Activated CD8-positive, alpha-beta T cell treated with anti-CD3 and anti-CD28 coated beads, Interleukin-2, amount 10 ng/mL, durations not matched to agents 7 days and 5 days (primary cell): ENCODE results near the gene HEPN1. TPM values are rescaled to one million over a fixed set of nuclear protein-coding genes. Genes with fewer than 3 reads are reported as not detected.

Experiments used
- ATAC-seq: fragments of 150-1000 bp; cut with Tn5 transposase; one replicate; pipeline ENCODE4 v1.10.0; 2021; ENCODE audit warnings: moderate library complexity
- CTCF ChIA-PET: fragments of 350-600 bp; sonication (Branson Sonifier 250); formaldehyde crosslinking; loops from one replicate; lab custom pipeline; 2021; ENCODE audit warnings: antibody characterized with exemption; lab: Charles Lee
- POLR2A ChIA-PET: fragments of 350-600 bp; sonication (Branson Sonifier 250); formaldehyde crosslinking; loops from one replicate; lab custom pipeline; 2021; ENCODE audit warnings: antibody characterized with exemption; lab: Charles Lee
- DNase-seq: peaks from one replicate; pipeline ENCODE4 v3.0.0-alpha.2; 2020
- H3K27ac Mint-ChIP-seq: one replicate; pipeline ENCODE4 v1.8.0; 2021; ENCODE audit warnings: mild to moderate bottlenecking, mixed read lengths
- H3K27me3 Mint-ChIP-seq: one replicate; pipeline ENCODE4 v1.8.0; 2021; ENCODE audit warnings: low read depth, mixed read lengths
- H3K36me3 Mint-ChIP-seq: one replicate; pipeline ENCODE4 v1.8.0; 2021; ENCODE audit warnings: low read depth, mixed read lengths
- H3K4me1 Mint-ChIP-seq: one replicate; pipeline ENCODE4 v1.8.0; 2021; ENCODE audit warnings: low read depth, mixed read lengths
- H3K4me3 Mint-ChIP-seq: one replicate; pipeline ENCODE4 v1.8.0; 2021; ENCODE audit warnings: mild to moderate bottlenecking, mixed read lengths
- H3K9me3 Mint-ChIP-seq: one replicate; pipeline ENCODE4 v1.8.0; 2022; ENCODE audit warnings: mixed read lengths; ENCODE audit not compliant: insufficient read depth
- total RNA-seq, 2 experiments: library from RNA; stranded (reverse); gene quantifications; one replicate each; pipeline ENCODE4 v1.2.3, GENCODE V29; 2021

HEPN1 gene
- total RNA-seq, 2 experiments from 2014 or later, result not detected

- ChIA-PET CTCF (interaction anchor here (0.9 to 1.3 kb wide), 6 partner anchors 14 to 226 kb away, joined by 3 to 5 read pairs (median 4); no protein-coding TSS in a partner anchor), POLR2A (interaction anchor here (1.1 kb wide), 1 partner anchor 37 kb away, joined by 3 read pairs; the partner anchor contains the start of gene CCDC15)
- peaks cover 9% of the 10 kb centered on the region for H3K27me3 Mint-ChIP-seq
Observed at GRCh38 chr11:124916370-124916710, 2.7 kb upstream of the HEPN1 start.

GRCh38 chr11:124917115-124917637 lies 1.9 kb upstream of the HEPN1 start:
- DNase-seq (no peak), ATAC-seq (no peak)
- ChIA-PET POLR2A (interaction anchor here (1.1 kb wide), 1 partner anchor 37 kb away, joined by 3 read pairs; the partner anchor contains the start of gene CCDC15), CTCF (interaction anchor here (0.6 to 1.3 kb wide), 6 partner anchors 33 to 488 kb away, joined by 3 to 5 read pairs (median 3); no protein-coding TSS in a partner anchor)
- Mint-ChIP-seq H3K4me3 (no peak overlapping the region), H3K9me3 (peaks cover 4% of the 10 kb centered on the region), H3K36me3 (peaks cover 1% of the 10 kb centered on the region), H3K4me1 (peaks cover 9% of the 10 kb centered on the region), H3K27ac (no peak overlapping the region), H3K27me3 (peaks cover 9% of the 10 kb centered on the region)

More at GRCh38 chr11:124916370-124916710, 2.7 kb upstream of the HEPN1 start:
- H3K4me3 Mint-ChIP-seq, result no peak overlapping the region
- DNase-seq (no peak), ATAC-seq (no peak)
- H3K4me1 Mint-ChIP-seq, result peaks cover 4% of the 10 kb centered on the region
- H3K9me3 Mint-ChIP-seq, result peaks cover 11% of the 10 kb centered on the region
- no peak overlapping the region for H3K27ac Mint-ChIP-seq
- peaks cover 5% of the 10 kb centered on the region for H3K36me3 Mint-ChIP-seq

DNA sequence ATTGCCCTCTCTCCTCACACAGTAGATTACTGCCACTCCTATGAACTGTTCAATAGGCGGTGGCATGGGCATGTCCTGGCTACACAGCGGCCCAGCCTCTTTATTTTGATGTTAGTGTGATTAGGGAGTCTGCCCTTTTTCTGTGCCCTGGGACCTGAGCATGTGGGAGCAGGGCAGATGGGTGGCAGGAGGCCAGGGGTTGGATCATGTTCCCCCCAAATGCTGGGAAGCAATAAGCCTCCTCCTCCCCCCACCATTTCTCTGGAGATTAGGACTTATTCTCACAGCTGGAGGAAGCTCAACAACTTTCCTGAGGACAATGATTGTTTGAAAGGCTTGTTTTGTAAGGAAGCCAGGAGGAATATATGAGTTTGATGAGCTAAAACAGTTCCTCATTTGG lies 848 bp downstream of the HEPN1 start:
- Mint-ChIP-seq H3K9me3 (no peaks in the 10 kb centered on the region), H3K4me3 (no peak overlapping the region), H3K36me3 (peaks cover 1% of the 10 kb centered on the region), H3K27me3 (peaks cover 9% of the 10 kb centered on the region), H3K4me1 (peaks cover 29% of the 10 kb centered on the region), H3K27ac (no peak overlapping the region)
- ChIA-PET CTCF (interaction anchor here (1.2 to 2.0 kb wide), 2 partner anchors 10 to 44 kb away, joined by 4 to 6 read pairs; no protein-coding TSS in a partner anchor), POLR2A (interaction anchor here (1.1 kb wide), 1 partner anchor 34 kb away, joined by 3 read pairs; the partner anchor contains the start of gene CCDC15)
- DNase-seq (no peak), ATAC-seq (no peak)

- ATAC-seq, result no peak
- Mint-ChIP-seq H3K4me1 (peaks cover 29% of the 10 kb centered on the region), H3K27me3 (peaks cover 5% of the 10 kb centered on the region), H3K4me3 (no peak overlapping the region), H3K9me3 (no peaks in the 10 kb centered on the region), H3K36me3 (peaks cover 1% of the 10 kb centered on the region), H3K27ac (no peak overlapping the region)
- POLR2A ChIA-PET, result interaction anchor here (1.1 kb wide), 1 partner anchor 33 kb away, joined by 3 read pairs; the partner anchor contains the start of gene CCDC15
- CTCF ChIA-PET, result interaction anchor here (1.2 to 2.0 kb wide), 2 partner anchors 10 to 44 kb away, joined by 4 to 6 read pairs; no protein-coding TSS in a partner anchor
- DNase-seq, result no peak
Observed at GRCh38 chr11:124920356-124920755, 1.3 kb downstream of the HEPN1 start.

DNA sequence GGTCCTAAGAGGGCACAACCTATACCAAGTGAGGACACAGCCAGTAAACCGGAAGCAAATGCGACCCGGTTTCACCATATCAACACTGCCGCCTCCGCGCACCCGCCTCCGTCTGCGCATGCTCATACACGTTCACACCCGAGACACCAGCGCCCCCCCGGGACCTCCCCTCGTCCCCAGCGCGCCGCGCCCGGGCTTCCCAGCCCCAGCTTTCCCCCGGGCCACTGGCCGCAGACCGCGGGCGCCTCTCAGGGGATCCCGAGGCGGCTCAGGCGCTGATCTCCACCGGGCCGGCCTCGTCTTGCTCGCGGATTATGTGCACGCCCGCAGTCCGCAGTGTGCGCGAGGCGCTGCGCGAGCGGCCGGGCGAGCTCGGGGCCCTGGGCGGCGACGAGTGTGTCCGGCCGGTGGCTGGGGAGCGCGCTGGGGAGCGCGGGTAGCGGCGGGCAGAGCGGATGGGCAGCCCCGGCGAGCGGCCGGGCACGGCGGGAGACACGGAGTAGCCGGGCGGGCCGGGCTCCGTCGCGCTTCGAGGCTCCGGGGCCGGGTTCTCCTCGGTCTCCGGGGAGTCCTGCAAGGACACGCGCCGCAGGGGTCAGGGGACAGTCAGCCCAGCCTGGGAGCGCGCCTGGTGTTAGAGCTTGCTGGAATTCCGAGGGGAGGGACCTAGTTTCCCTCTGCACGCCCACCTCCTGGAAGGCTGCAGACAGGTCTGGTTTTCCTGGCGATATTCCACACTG lies 2.0 kb downstream of the HEPN1 start:
- DNase-seq, result peak; percentile 87
- Mint-ChIP-seq H3K27me3 (peaks cover 3% of the 10 kb centered on the region), H3K4me3 (peak overlapping the region; percentile 46), H3K27ac (peak overlapping the region; percentile 64), H3K36me3 (peaks cover 1% of the 10 kb centered on the region), H3K9me3 (no peaks in the 10 kb centered on the region), H3K4me1 (peaks cover 29% of the 10 kb centered on the region)
- POLR2A ChIA-PET, result interaction anchor here (1.1 to 1.2 kb wide), 2 partner anchors 32 to 33 kb away, joined by 3 to 4 read pairs; partner anchors contain the start of gene CCDC15
- CTCF ChIA-PET, result interaction anchor here (1.2 to 2.0 kb wide), 3 partner anchors 9 to 30 kb away, joined by 3 to 4 read pairs (median 3); partner anchors contain the start of gene ROBO4
- peak; percentile 85 for ATAC-seq

DNA sequence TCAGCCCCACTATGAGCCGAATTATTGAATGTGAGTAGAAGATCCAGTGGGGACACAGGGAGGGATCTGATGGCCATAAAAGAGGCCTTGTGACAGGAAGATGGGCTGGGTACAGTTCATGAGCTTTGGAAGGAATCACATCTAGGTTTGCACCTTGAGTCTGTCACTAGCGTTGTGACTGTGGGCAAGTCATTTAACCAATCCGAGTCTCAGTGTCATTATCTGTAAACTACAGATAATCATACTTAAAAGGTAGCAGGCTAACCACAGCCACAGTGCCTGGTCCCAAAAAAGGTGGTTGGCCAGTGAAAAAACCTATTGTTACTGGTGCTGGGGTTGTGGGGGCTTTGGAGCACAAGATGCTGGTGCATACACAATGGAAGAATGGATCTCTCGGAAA lies 3.8 kb downstream of the HEPN1 start:
- Mint-ChIP-seq H3K36me3 (peaks cover 1% of the 10 kb centered on the region), H3K4me1 (peaks cover 29% of the 10 kb centered on the region), H3K4me3 (no peak overlapping the region), H3K9me3 (no peaks in the 10 kb centered on the region), H3K27ac (peak overlapping the region; percentile 69), H3K27me3 (peaks cover 3% of the 10 kb centered on the region)
- DNase-seq (no peak), ATAC-seq (no peak)
- ChIA-PET POLR2A (interaction anchor here (1.2 to 2.0 kb wide), 2 partner anchors 28 to 31 kb away, joined by 3 to 14 read pairs; partner anchors contain the start of gene CCDC15), CTCF (interaction anchor here (1.2 to 2.1 kb wide), 5 partner anchors 13 to 219 kb away, joined by 4 to 11 read pairs (median 7); partner anchors contain the start of genes CCDC15 and HEPACAM)

DNA sequence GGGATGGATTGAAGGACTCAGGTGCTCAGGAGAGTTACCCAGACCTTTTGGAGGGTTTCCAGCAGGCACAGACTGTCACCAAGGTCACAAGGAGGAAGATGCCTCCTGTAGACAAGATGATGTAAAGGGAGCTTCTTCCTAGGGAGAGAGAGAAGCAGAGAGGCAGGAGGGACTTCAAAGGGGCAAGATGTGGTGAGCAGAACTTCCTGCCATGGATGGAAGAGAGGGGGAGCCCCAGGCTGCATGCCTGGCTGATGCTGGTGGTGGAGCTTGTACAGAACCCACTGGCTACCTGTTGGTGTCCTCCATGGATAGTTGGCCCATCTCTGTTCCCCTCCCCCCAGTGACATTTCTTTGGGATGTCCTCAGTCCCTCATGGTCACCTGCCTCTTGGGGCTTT lies 4.2 kb downstream of the HEPN1 start:
- H3K27ac Mint-ChIP-seq, result peak overlapping the region; percentile 69
- DNase-seq (peak; percentile 46), ATAC-seq (peak; percentile 63)
- ChIA-PET CTCF (interaction anchor here (1.2 to 2.1 kb wide), 6 partner anchors 12 to 219 kb away, joined by 3 to 11 read pairs (median 6); partner anchors contain the start of genes CCDC15 and HEPACAM), POLR2A (interaction anchor here (1.2 to 2.0 kb wide), 2 partner anchors 27 to 30 kb away, joined by 3 to 14 read pairs; partner anchors contain the start of gene CCDC15)
- H3K36me3 Mint-ChIP-seq, result peaks cover 1% of the 10 kb centered on the region
- peaks cover 29% of the 10 kb centered on the region for H3K4me1 Mint-ChIP-seq
- no peak overlapping the region for H3K4me3 Mint-ChIP-seq
- H3K9me3 Mint-ChIP-seq, result no peaks in the 10 kb centered on the region
- peaks cover 3% of the 10 kb centered on the region for H3K27me3 Mint-ChIP-seq

DNA sequence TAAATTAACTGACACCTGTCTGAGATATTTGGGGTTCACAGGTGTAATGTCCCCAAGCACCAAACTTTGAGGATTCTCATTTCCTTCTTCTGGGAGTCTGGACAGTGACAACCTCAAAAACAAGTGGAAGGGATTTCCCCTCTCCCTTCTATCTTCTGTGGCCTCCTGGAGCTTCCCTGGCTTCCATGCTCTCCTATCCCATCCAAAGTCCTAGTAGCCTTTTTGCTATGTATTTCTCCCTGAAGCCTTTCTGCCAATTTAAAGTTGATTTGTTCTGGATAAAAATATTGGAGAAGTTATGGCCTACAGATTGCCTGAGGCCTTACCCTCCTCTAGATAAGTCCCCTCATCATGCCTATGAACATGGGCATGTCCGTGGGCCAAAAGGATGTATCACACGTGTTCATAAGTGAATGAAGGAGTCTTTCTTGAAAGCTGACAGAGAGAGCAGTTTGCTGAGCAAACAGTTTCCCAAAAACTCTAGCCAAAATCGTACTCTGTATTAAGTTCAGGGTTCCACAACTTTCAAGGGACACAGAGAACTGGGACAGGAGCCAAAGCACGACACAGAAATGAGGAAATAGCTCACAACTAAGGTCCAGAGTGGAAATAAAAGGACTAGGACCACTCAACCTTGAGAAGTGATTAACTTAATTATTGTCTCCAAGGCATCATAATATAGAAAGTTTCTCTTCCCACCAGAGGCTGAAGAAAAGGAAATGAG lies 10.1 kb downstream of the HEPN1 start:
- peaks cover 13% of the 10 kb centered on the region for H3K4me1 Mint-ChIP-seq
- ChIA-PET CTCF (interaction anchor here (1.6 kb wide), 1 partner anchor 24 kb away, joined by 5 read pairs; the partner anchor contains the start of gene CCDC15), POLR2A (interaction anchor here (1.2 kb wide), 1 partner anchor 22 kb away, joined by 3 read pairs; no protein-coding TSS in a partner anchor)
- no peaks in the 10 kb centered on the region for H3K27me3 Mint-ChIP-seq
- H3K27ac Mint-ChIP-seq, result no peak overlapping the region
- H3K36me3 Mint-ChIP-seq, result peaks cover 4% of the 10 kb centered on the region
- no peak for DNase-seq
- ATAC-seq, result no peak
- no peaks in the 10 kb centered on the region for H3K9me3 Mint-ChIP-seq
- H3K4me3 Mint-ChIP-seq, result no peak overlapping the region

DNA sequence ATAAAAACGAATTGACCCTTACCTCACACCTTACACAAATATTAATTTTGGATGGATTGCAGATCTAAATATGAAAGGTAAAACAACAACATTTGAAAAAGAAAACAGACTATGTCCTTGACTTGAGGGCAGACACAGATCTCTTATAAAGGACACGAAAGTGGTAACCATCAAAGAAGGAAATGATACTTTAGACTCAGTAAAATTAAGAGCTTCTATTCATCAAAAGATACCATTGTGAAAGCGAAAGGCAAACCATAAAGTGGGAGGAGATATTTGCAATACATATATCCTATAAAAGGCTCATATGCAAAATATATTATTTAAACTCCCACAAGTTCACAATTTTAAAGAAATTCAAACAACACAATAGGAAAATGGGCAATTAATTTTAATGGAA lies 11.7 kb downstream of the HEPN1 start:
- peaks cover 4% of the 10 kb centered on the region for H3K36me3 Mint-ChIP-seq
- H3K4me3 Mint-ChIP-seq, result no peak overlapping the region
- H3K9me3 Mint-ChIP-seq, result no peaks in the 10 kb centered on the region
- ChIA-PET CTCF (interaction anchor here (1.2 to 1.6 kb wide), 4 partner anchors 11 to 23 kb away, joined by 4 to 5 read pairs (median 4); partner anchors contain the start of gene CCDC15), POLR2A (interaction anchor here (1.0 kb wide), 1 partner anchor 24 kb away, joined by 5 read pairs; the partner anchor contains the start of gene CCDC15)
- ATAC-seq, result peak; percentile 58
- H3K4me1 Mint-ChIP-seq, result peaks cover 12% of the 10 kb centered on the region
- DNase-seq, result no peak
- H3K27me3 Mint-ChIP-seq, result peaks cover 1% of the 10 kb centered on the region
- H3K27ac Mint-ChIP-seq, result peak overlapping the region; percentile 36

DNA sequence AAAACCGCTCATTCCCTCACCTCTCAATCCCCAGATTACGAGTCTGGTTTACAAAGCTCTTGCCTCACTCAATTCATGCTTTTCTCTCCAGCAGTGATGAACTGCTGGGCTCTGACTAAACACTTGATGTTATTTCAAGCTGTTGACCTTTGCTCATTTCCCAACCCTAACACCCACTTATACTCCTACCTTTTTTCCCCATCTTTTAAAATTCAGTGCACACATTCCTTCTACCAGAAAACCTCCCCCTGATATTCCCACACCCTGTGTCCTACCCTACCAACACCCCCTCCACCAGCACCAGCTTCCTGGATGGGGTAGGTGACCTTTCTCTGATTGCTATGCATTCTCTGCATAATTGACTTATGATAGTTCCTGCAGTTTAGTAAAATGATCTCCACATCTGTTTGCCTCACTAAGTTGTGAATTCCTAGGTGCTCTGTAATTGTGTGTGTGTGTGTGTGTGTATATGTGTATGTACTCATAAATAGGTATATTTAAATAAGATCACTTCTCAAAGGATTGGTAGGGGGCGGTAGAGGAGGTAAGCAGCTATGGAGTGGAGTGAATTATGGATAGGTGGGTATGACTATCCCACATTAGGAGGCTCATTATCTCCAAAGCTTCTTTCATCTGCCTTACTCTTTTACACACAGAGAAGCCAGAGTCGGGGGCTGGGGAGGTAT lies 16.0 kb downstream of the HEPN1 start:
- Mint-ChIP-seq H3K27me3 (peaks cover 10% of the 10 kb centered on the region), H3K27ac (no peak overlapping the region), H3K9me3 (no peaks in the 10 kb centered on the region), H3K4me3 (no peak overlapping the region), H3K4me1 (peaks cover 12% of the 10 kb centered on the region), H3K36me3 (peaks cover 4% of the 10 kb centered on the region)
- POLR2A ChIA-PET, result interaction anchor here (0.9 to 1.8 kb wide), 2 partner anchors 8 to 16 kb away, joined by 3 to 4 read pairs; no protein-coding TSS in a partner anchor
- CTCF ChIA-PET, result interaction anchor here (1.0 to 3.1 kb wide), 5 partner anchors 9 to 59 kb away, joined by 3 to 10 read pairs (median 8); no protein-coding TSS in a partner anchor
- ATAC-seq (no peak), DNase-seq (no peak)
